Spleen (tissue), 7 donors: ENCODE data around the gene PAK4.

Experiments used
- POLR2A ChIP-seq, 3 donors: fragments of 450-650 bp; IDR thresholded peaks; one replicate each; pipeline ENCODE4 v1.5.1; 2017; ENCODE audit warnings: antibody characterized with exemption in 3 of 3, mild to moderate bottlenecking in 1 of 3
- POLR2AphosphoS5 ChIP-seq, 3 donors: sonication (generic); formaldehyde crosslinking; IDR thresholded peaks; one replicate each; pipeline ENCODE4 v1.5.1; 2017; ENCODE audit warnings: antibody characterized with exemption in 3 of 3
- TF ChIP-seq, protein P1 (sequence below), 11 experiments: fragments of 200-600 bp in 7 of 11; fragments of 450-650 bp in 4 of 11; sonication (generic) in 4 of 11; IDR thresholded peaks in 8 of 11; conservative IDR thresholded peaks in 3 of 11; 1 replicate in 7 of 11; 2 replicates in 4 of 11; pipeline versions ENCODE4 v1.4.0 to v1.8.0; 2016 to 2021; ENCODE audit warnings: antibody characterized with exemption in 11 of 11, inconsistent platforms in 4 of 11, mild to moderate bottlenecking in 1 of 11
- donor health status: DM: no; HTN: no; CAD: no; lungs with moderate emphysema.
- donor health status: DM: no; HTN: no; CAD: no.
- donor health status: DM: no; HTN: no; CAD: no.

DNA sequence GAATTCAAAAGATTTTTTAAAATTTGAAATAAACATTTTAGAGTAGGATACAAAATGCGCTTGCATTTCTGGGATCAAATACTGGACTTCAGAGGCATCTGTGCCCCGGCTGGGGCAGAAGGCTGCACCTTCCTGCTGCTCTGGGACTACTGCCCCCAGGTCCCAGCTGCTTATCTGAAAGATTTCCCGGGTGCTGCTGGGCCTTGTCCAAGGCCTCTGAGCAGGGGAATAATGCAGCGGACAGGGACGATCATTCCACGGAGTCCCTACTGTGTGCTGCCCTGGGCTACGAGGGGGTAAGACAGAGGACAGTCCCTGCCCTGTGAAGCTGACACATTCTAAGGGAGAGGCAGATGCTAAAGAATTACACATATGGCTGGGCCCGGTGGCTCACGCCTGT is 38.0 kb downstream of the PAK4 start:
- TF ChIP-seq, protein P1, sequence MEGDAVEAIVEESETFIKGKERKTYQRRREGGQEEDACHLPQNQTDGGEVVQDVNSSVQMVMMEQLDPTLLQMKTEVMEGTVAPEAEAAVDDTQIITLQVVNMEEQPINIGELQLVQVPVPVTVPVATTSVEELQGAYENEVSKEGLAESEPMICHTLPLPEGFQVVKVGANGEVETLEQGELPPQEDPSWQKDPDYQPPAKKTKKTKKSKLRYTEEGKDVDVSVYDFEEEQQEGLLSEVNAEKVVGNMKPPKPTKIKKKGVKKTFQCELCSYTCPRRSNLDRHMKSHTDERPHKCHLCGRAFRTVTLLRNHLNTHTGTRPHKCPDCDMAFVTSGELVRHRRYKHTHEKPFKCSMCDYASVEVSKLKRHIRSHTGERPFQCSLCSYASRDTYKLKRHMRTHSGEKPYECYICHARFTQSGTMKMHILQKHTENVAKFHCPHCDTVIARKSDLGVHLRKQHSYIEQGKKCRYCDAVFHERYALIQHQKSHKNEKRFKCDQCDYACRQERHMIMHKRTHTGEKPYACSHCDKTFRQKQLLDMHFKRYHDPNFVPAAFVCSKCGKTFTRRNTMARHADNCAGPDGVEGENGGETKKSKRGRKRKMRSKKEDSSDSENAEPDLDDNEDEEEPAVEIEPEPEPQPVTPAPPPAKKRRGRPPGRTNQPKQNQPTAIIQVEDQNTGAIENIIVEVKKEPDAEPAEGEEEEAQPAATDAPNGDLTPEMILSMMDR (IDR thresholded peaks at IDR 0.05 in 8 of 11, conservative IDR thresholded peaks at IDR 0.05 in 3 of 11) = no peak
- TF ChIP-seq POLR2A (IDR thresholded peaks at IDR 0.05) = no peak
- no peak for TF ChIP-seq POLR2AphosphoS5 (IDR thresholded peaks at IDR 0.05)
